ENCODE results near the gene VAPB.
"Not testable (repeated sequence)": the region's sequence is repeated elsewhere in the genome, so short reads cannot be mapped to it uniquely, and the experiment has no call there.

VAPB gene

GRCh38 chr20:58417438-58417837 lies 28.4 kb downstream of the VAPB start:
- H3K36me3 ChIP-seq (ENCODE audit: control insufficient read depth, insufficient read depth, low read length) = peaks cover 14% of the 10 kb centered on the region
- no peaks in the 10 kb centered on the region for H3K27me3 ChIP-seq (replicated peaks; ENCODE audit: control insufficient read depth, insufficient read depth, low read length, poor library complexity, severe bottlenecking)
- DNase-seq = no peak
- no peak overlapping the region for H3K27ac ChIP-seq (ENCODE audit: insufficient read depth, low read length, poor library complexity, severe bottlenecking)
- H3K4me1 ChIP-seq (ENCODE audit: control insufficient read depth, insufficient read depth, low read length, poor library complexity, severe bottlenecking) = peaks cover 11% of the 10 kb centered on the region
- no peak overlapping the region for H3K4me3 ChIP-seq (ENCODE audit: insufficient read depth, low read depth, low read length, poor library complexity, severe bottlenecking)
- no peaks in the 10 kb centered on the region for H3K9me3 ChIP-seq (ENCODE audit: control insufficient read depth, low read length)

- Histone ChIP-seq H3K4me1 (ENCODE audit: control insufficient read depth, insufficient read depth, low read length, poor library complexity, severe bottlenecking) (peaks cover 9% of the 10 kb centered on the region), H3K27ac (ENCODE audit: insufficient read depth, low read length, poor library complexity, severe bottlenecking) (no peak overlapping the region), H3K9me3 (ENCODE audit: control insufficient read depth, low read length) (no peaks in the 10 kb centered on the region), H3K4me3 (ENCODE audit: insufficient read depth, low read depth, low read length, poor library complexity, severe bottlenecking) (no peak overlapping the region), H3K27me3 (replicated peaks; ENCODE audit: control insufficient read depth, insufficient read depth, low read length, poor library complexity, severe bottlenecking) (no peaks in the 10 kb centered on the region), H3K36me3 (ENCODE audit: control insufficient read depth, insufficient read depth, low read length) (peaks cover 17% of the 10 kb centered on the region)
- DNase-seq = no peak
Measured at GRCh38 chr20:58418949-58419748, 30.1 kb downstream of the VAPB start.

- H3K27ac ChIP-seq (ENCODE audit: insufficient read depth, low read length, poor library complexity, severe bottlenecking) = no peak overlapping the region
- H3K4me1 ChIP-seq (ENCODE audit: control insufficient read depth, insufficient read depth, low read length, poor library complexity, severe bottlenecking) = peaks cover 9% of the 10 kb centered on the region
- H3K4me3 ChIP-seq (ENCODE audit: insufficient read depth, low read depth, low read length, poor library complexity, severe bottlenecking) = no peak overlapping the region
- no peaks in the 10 kb centered on the region for H3K27me3 ChIP-seq (replicated peaks; ENCODE audit: control insufficient read depth, insufficient read depth, low read length, poor library complexity, severe bottlenecking)
- DNase-seq = no peak
- H3K9me3 ChIP-seq (ENCODE audit: control insufficient read depth, low read length) = no peaks in the 10 kb centered on the region
- peaks cover 19% of the 10 kb centered on the region for H3K36me3 ChIP-seq (ENCODE audit: control insufficient read depth, insufficient read depth, low read length)
Measured at GRCh38 chr20:58420798-58421496, 31.9 kb downstream of the VAPB start.

- no peaks in the 10 kb centered on the region for H3K27me3 ChIP-seq (replicated peaks; ENCODE audit: control insufficient read depth, insufficient read depth, low read length, poor library complexity, severe bottlenecking)
- no peak overlapping the region for H3K4me3 ChIP-seq (ENCODE audit: insufficient read depth, low read depth, low read length, poor library complexity, severe bottlenecking)
- no peak overlapping the region for H3K27ac ChIP-seq (ENCODE audit: insufficient read depth, low read length, poor library complexity, severe bottlenecking)
- H3K36me3 ChIP-seq (ENCODE audit: control insufficient read depth, insufficient read depth, low read length) = peaks cover 19% of the 10 kb centered on the region
- no peak for DNase-seq
- no peaks in the 10 kb centered on the region for H3K9me3 ChIP-seq (ENCODE audit: control insufficient read depth, low read length)
- H3K4me1 ChIP-seq (ENCODE audit: control insufficient read depth, insufficient read depth, low read length, poor library complexity, severe bottlenecking) = peaks cover 8% of the 10 kb centered on the region
Measured at GRCh38 chr20:58421497-58421850, 32.4 kb downstream of the VAPB start.

GRCh38 chr20:58424218-58424969 lies 35.4 kb downstream of the VAPB start:
- H3K4me3 ChIP-seq (ENCODE audit: insufficient read depth, low read depth, low read length, poor library complexity, severe bottlenecking) = no peak overlapping the region
- no peaks in the 10 kb centered on the region for H3K4me1 ChIP-seq (ENCODE audit: control insufficient read depth, insufficient read depth, low read length, poor library complexity, severe bottlenecking)
- H3K36me3 ChIP-seq (ENCODE audit: control insufficient read depth, insufficient read depth, low read length) = peaks cover 14% of the 10 kb centered on the region
- no peak for DNase-seq
- no peaks in the 10 kb centered on the region for H3K9me3 ChIP-seq (ENCODE audit: control insufficient read depth, low read length)
- H3K27me3 ChIP-seq (replicated peaks; ENCODE audit: control insufficient read depth, insufficient read depth, low read length, poor library complexity, severe bottlenecking) = no peaks in the 10 kb centered on the region
- H3K27ac ChIP-seq (ENCODE audit: insufficient read depth, low read length, poor library complexity, severe bottlenecking) = no peak overlapping the region

GRCh38 chr20:58427571-58427970 lies 38.5 kb downstream of the VAPB start:
- H3K36me3 ChIP-seq (ENCODE audit: control insufficient read depth, insufficient read depth, low read length); H3K27me3 ChIP-seq (replicated peaks; ENCODE audit: control insufficient read depth, insufficient read depth, low read length, poor library complexity, severe bottlenecking); H3K4me1 ChIP-seq (ENCODE audit: control insufficient read depth, insufficient read depth, low read length, poor library complexity, severe bottlenecking); DNase-seq; H3K4me3 ChIP-seq (ENCODE audit: insufficient read depth, low read depth, low read length, poor library complexity, severe bottlenecking); H3K9me3 ChIP-seq (ENCODE audit: control insufficient read depth, low read length); H3K27ac ChIP-seq (ENCODE audit: insufficient read depth, low read length, poor library complexity, severe bottlenecking): not testable (repeated sequence)

GRCh38 chr20:58428364-58428763 lies 39.3 kb downstream of the VAPB start:
- Histone ChIP-seq H3K36me3 (ENCODE audit: control insufficient read depth, insufficient read depth, low read length) (peaks cover 5% of the 10 kb centered on the region), H3K27me3 (replicated peaks; ENCODE audit: control insufficient read depth, insufficient read depth, low read length, poor library complexity, severe bottlenecking) (no peaks in the 10 kb centered on the region)

GRCh38 chr20:58429303-58429702 lies 40.3 kb downstream of the VAPB start:
- Histone ChIP-seq H3K27me3 (replicated peaks; ENCODE audit: control insufficient read depth, insufficient read depth, low read length, poor library complexity, severe bottlenecking) (no peaks in the 10 kb centered on the region), H3K36me3 (ENCODE audit: control insufficient read depth, insufficient read depth, low read length) (peaks cover under 1% of the 10 kb centered on the region), H3K4me1 (ENCODE audit: control insufficient read depth, insufficient read depth, low read length, poor library complexity, severe bottlenecking) (no peaks in the 10 kb centered on the region), H3K9me3 (ENCODE audit: control insufficient read depth, low read length) (no peaks in the 10 kb centered on the region), H3K27ac (ENCODE audit: insufficient read depth, low read length, poor library complexity, severe bottlenecking) (no peak overlapping the region), H3K4me3 (ENCODE audit: insufficient read depth, low read depth, low read length, poor library complexity, severe bottlenecking) (no peak overlapping the region)
- no peak for DNase-seq

More at GRCh38 chr20:58428364-58428763, 39.3 kb downstream of the VAPB start:
- DNase-seq = no peak
- no peak overlapping the region for H3K4me3 ChIP-seq (ENCODE audit: insufficient read depth, low read depth, low read length, poor library complexity, severe bottlenecking)
- H3K4me1 ChIP-seq (ENCODE audit: control insufficient read depth, insufficient read depth, low read length, poor library complexity, severe bottlenecking) = no peaks in the 10 kb centered on the region
- H3K27ac ChIP-seq (ENCODE audit: insufficient read depth, low read length, poor library complexity, severe bottlenecking) = no peak overlapping the region
- H3K9me3 ChIP-seq (ENCODE audit: control insufficient read depth, low read length) = no peaks in the 10 kb centered on the region

GRCh38 chr20:58431134-58431533 lies 42.1 kb downstream of the VAPB start:
- Histone ChIP-seq H3K27me3 (replicated peaks; ENCODE audit: control insufficient read depth, insufficient read depth, low read length, poor library complexity, severe bottlenecking) (no peaks in the 10 kb centered on the region), H3K27ac (ENCODE audit: insufficient read depth, low read length, poor library complexity, severe bottlenecking) (no peak overlapping the region), H3K4me3 (ENCODE audit: insufficient read depth, low read depth, low read length, poor library complexity, severe bottlenecking) (no peak overlapping the region), H3K36me3 (ENCODE audit: control insufficient read depth, insufficient read depth, low read length) (no peaks in the 10 kb centered on the region), H3K4me1 (ENCODE audit: control insufficient read depth, insufficient read depth, low read length, poor library complexity, severe bottlenecking) (no peaks in the 10 kb centered on the region), H3K9me3 (ENCODE audit: control insufficient read depth, low read length) (no peaks in the 10 kb centered on the region)
- DNase-seq = no peak
